GM12892 (cell line): ENCODE results near the gene TAF1.

Source experiments
- POLR2A ChIP-seq: IDR thresholded peaks from 2 replicates; pipeline ENCODE4 v1.6.1; 2011; ENCODE audit warnings: low read depth, low read length, control low read depth
- POLR2AphosphoS5 ChIP-seq: IDR thresholded peaks from 2 replicates; pipeline ENCODE4 v1.6.1; 2011; ENCODE audit warnings: low read depth, low read length, control low read depth
- TAF1 ChIP-seq: IDR thresholded peaks from 2 replicates; pipeline ENCODE4 v1.6.1; 2011; ENCODE audit warnings: low read depth, mild to moderate bottlenecking, control low read depth, low read length, borderline replicate concordance

GRCh38 chrX:71510161-71510560, 144.0 kb downstream of the TAF1 start:
- TF ChIP-seq POLR2A, result no peak
- no peak for TF ChIP-seq POLR2AphosphoS5
- no peak for TF ChIP-seq TAF1
